H9 (cell line): Measurements from ENCODE around the gene TMEM163. TPM values are rescaled to one million over a fixed set of nuclear protein-coding genes. Genes with fewer than 3 reads are reported as not detected.

Experiments
- DNase-seq: peaks from one replicate; pipeline ENCODE4 v3.0.0-alpha.2; 2017
- H2AFZ ChIP-seq: one replicate; pipeline ENCODE4 v1.6.1; 2013; ENCODE audit warnings: mild to moderate bottlenecking, low read length, control low read depth, moderate library complexity
- H2AK5ac ChIP-seq: 2 replicates; pipeline ENCODE4 v1.6.1; 2013; ENCODE audit warnings: low read length, control low read depth, mixed read lengths; ENCODE audit not compliant: insufficient read length
- H2BK120ac ChIP-seq: one replicate; pipeline ENCODE4 v1.6.1; 2013; ENCODE audit warnings: low read depth, mild to moderate bottlenecking, low read length, control low read depth, inconsistent platforms; ENCODE audit not compliant: poor library complexity, severe bottlenecking
- H2BK12ac ChIP-seq: 2 replicates; pipeline ENCODE4 v1.6.1; 2013; ENCODE audit warnings: low read length, control low read depth, mixed read lengths, low read depth; ENCODE audit not compliant: insufficient read length
- H2BK15ac ChIP-seq: 2 replicates; pipeline ENCODE4 v1.6.1; 2013; ENCODE audit warnings: low read depth, low read length, control low read depth
- H2BK20ac ChIP-seq: one replicate; pipeline ENCODE4 v1.6.1; 2013; ENCODE audit warnings: low read depth, mild to moderate bottlenecking, low read length, control low read depth, inconsistent platforms; ENCODE audit not compliant: poor library complexity, severe bottlenecking
- H2BK5ac ChIP-seq: 2 replicates; pipeline ENCODE4 v1.6.1; 2013; ENCODE audit warnings: low read length, control low read depth, mixed read lengths; ENCODE audit not compliant: insufficient read length
- H3K14ac ChIP-seq: 2 replicates; pipeline ENCODE4 v1.6.1; 2013; ENCODE audit warnings: low read length, control low read depth; ENCODE audit not compliant: insufficient read depth
- H3K18ac ChIP-seq: 2 replicates; pipeline ENCODE4 v1.6.1; 2013; ENCODE audit warnings: low read depth, mild to moderate bottlenecking, mixed read lengths, low read length, control low read depth; ENCODE audit not compliant: insufficient read length
- H3K23ac ChIP-seq: 2 replicates; pipeline ENCODE4 v1.6.1; 2013; ENCODE audit warnings: low read length, control low read depth, mixed read lengths, low read depth; ENCODE audit not compliant: insufficient read length
- H3K23me2 ChIP-seq: 2 replicates; pipeline ENCODE4 v1.6.1; 2013; ENCODE audit warnings: low read depth, mild to moderate bottlenecking, mixed read lengths, low read length, control low read depth; ENCODE audit not compliant: insufficient read length, poor library complexity, severe bottlenecking
- H3K27ac ChIP-seq: 2 replicates; pipeline ENCODE4 v1.5.1; 2013; ENCODE audit warnings: low read length, control low read depth, mixed read lengths, low read depth; ENCODE audit not compliant: insufficient read length
- H3K27me3 ChIP-seq: 2 replicates; pipeline ENCODE4 v1.6.1; 2013; ENCODE audit warnings: low read length, control low read depth, inconsistent platforms; ENCODE audit not compliant: insufficient read depth
- H3K4ac ChIP-seq: 2 replicates; pipeline ENCODE4 v1.6.1; 2013; ENCODE audit warnings: low read depth, mild to moderate bottlenecking, control low read depth, inconsistent platforms, low read length, moderate library complexity
- H3K4me1 ChIP-seq: 2 replicates; pipeline ENCODE4 v1.6.1; 2013; ENCODE audit warnings: low read length, control low read depth, inconsistent platforms; ENCODE audit not compliant: insufficient read depth
- H3K4me2 ChIP-seq: 2 replicates; pipeline ENCODE4 v1.6.1; 2013; ENCODE audit warnings: low read length, control low read depth, mixed read lengths; ENCODE audit not compliant: insufficient read length, insufficient read depth
- H3K56ac ChIP-seq: 2 replicates; pipeline ENCODE4 v1.6.1; 2013; ENCODE audit warnings: low read depth, mild to moderate bottlenecking, mixed read lengths, low read length, control low read depth; ENCODE audit not compliant: insufficient read length
- H3K79me1 ChIP-seq: 2 replicates; pipeline ENCODE4 v1.6.1; 2013; ENCODE audit warnings: low read depth, mild to moderate bottlenecking, moderate library complexity, low read length, control low read depth, inconsistent platforms; ENCODE audit not compliant: insufficient read depth, poor library complexity, severe bottlenecking
- H3K79me2 ChIP-seq: 2 replicates; pipeline ENCODE4 v1.6.1; 2013; ENCODE audit warnings: low read length, control low read depth, inconsistent platforms; ENCODE audit not compliant: insufficient read depth
- H3K9ac ChIP-seq: 2 replicates; pipeline ENCODE4 v1.6.1; 2013; ENCODE audit warnings: low read length, control low read depth, mixed read lengths; ENCODE audit not compliant: insufficient read length; ENCODE audit errors: extremely low read depth
- H3K9me3 ChIP-seq: one replicate; pipeline ENCODE4 v1.6.1; 2013; ENCODE audit warnings: low read depth, low read length, inconsistent platforms; ENCODE audit not compliant: control insufficient read depth
- H3T11ph ChIP-seq: one replicate; pipeline ENCODE4 v1.6.1; 2013; ENCODE audit warnings: mild to moderate bottlenecking, low read length, control low read depth, inconsistent platforms
- H4K20me1 ChIP-seq: one replicate; pipeline ENCODE4 v1.6.1; 2013; ENCODE audit not compliant: control insufficient read depth, insufficient read length, insufficient read depth
- H4K5ac ChIP-seq: 2 replicates; pipeline ENCODE4 v1.6.1; 2013; ENCODE audit warnings: low read depth, mild to moderate bottlenecking, mixed read lengths, low read length, control low read depth; ENCODE audit not compliant: insufficient read length
- H4K8ac ChIP-seq: replicated peaks from 2 replicates; pipeline ENCODE4 v1.6.1; 2013; ENCODE audit warnings: low read length, control low read depth, mixed read lengths, low read depth; ENCODE audit not compliant: insufficient read length
- H4K91ac ChIP-seq: 2 replicates; pipeline ENCODE4 v1.6.1; 2013; ENCODE audit warnings: low read depth, mild to moderate bottlenecking, moderate library complexity, mixed read lengths, low read length, control low read depth; ENCODE audit not compliant: insufficient read length
- H3K27ac Mint-ChIP-seq, 3 experiments: 2 replicates in 2 of 3; 3 replicates in 1 of 3; pipeline ENCODE4 v1.8.0; 2020 to 2021; ENCODE audit warnings: mixed read lengths in 3 of 3, mild to moderate bottlenecking in 1 of 3, moderate library complexity in 1 of 3
- H3K27me3 Mint-ChIP-seq: 2 replicates; pipeline ENCODE4 v1.8.0; 2021; ENCODE audit warnings: low read depth, mild to moderate bottlenecking, moderate library complexity, mixed read lengths
- H3K36me3 Mint-ChIP-seq, 3 experiments: 2 replicates in 2 of 3; 3 replicates in 1 of 3; pipeline ENCODE4 v1.8.0; 2020 to 2021; ENCODE audit warnings: low read depth in 3 of 3, mixed read lengths in 3 of 3; ENCODE audit not compliant: insufficient read depth in 1 of 3
- H3K4me1 Mint-ChIP-seq, 2 experiments: 2 replicates each; pipeline ENCODE4 v1.8.0; 2020; ENCODE audit warnings: mixed read lengths in 2 of 2
- H3K4me3 Mint-ChIP-seq, 2 experiments: 2 replicates in 1 of 2; 3 replicates in 1 of 2; pipeline ENCODE4 v1.8.0; 2020 to 2021; ENCODE audit warnings: mild to moderate bottlenecking in 2 of 2, mixed read lengths in 2 of 2, moderate library complexity in 1 of 2
- H3K9me3 Mint-ChIP-seq, 2 experiments: 2 replicates in 1 of 2; 3 replicates in 1 of 2; pipeline ENCODE4 v1.8.0; 2020; ENCODE audit warnings: mild to moderate bottlenecking in 2 of 2, mixed read lengths in 2 of 2, moderate library complexity in 1 of 2
- WGBS: extraction: QIAGEN DNeasy Blood & Tissue Kit; methylation state at CpG from one replicate; pipeline ENCODE4 v1.1.7; 2013; ENCODE audit warnings: missing lambda C conversion rate, low lambda C conversion rate, mixed read lengths; ENCODE audit not compliant: insufficient read length; ENCODE audit errors: extremely low coverage; 5-methylcytosine and 5-hydroxymethylcytosine counted together
- total RNA-seq: library from RNA; stranded (reverse); gene quantifications from 2 replicates; pipeline ENCODE4 v1.2.1, GENCODE V29; 2021
- TF ChIP-seq, protein P1 (sequence below): fragments of 200-600 bp; sonication (generic); conservative IDR thresholded peaks from 3 replicates; pipeline ENCODE4 v1.8.0; 2021; ENCODE audit warnings: antibody characterized with exemption, mild to moderate bottlenecking

TMEM163 gene
- total RNA-seq, 1 experiment from 2014 or later: 0.39 TPM

DNA sequence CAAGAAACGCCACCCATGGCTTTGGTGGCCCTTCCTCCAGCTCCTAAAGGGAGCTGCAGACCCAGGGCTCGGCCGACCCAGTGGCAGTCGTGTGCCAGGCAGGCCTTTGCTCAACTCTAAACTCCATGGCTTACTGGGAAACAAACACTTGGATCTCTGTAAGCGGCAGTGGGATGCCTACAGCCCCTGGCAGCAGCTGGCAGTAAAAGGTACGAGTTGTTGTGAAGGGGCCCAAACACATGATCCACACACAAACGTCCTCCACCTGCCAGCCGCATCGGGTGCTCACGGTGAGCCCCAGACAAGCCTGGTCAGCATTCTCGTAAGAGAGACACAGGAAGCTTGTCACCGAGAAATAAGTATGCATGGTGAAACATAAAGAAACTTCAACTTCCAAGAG is 250.0 kb downstream of the TMEM163 start:
- Mint-ChIP-seq H3K27me3 (peaks cover 3% of the 10 kb centered on the region), H3K36me3 (no peaks in the 10 kb centered on the region; a peak in 2 of 7 replicates), H3K9me3 (peaks cover 0 to 8% of the 10 kb centered on the region in 2 experiments; a peak in 1 of 5 replicates), H3K4me1 (peaks cover 2 to 4% of the 10 kb centered on the region in 2 experiments; a peak in 1 of 4 replicates), H3K4me3 (no peak overlapping the region), H3K27ac (no peak overlapping the region)
- no peak for DNase-seq
- no peak overlapping the region for H3K14ac ChIP-seq
- no peak overlapping the region for H3K23ac ChIP-seq
- H4K91ac ChIP-seq: no peak overlapping the region
- no peak overlapping the region for H3K9ac ChIP-seq
- no peak overlapping the region for H2BK120ac ChIP-seq
- H2BK15ac ChIP-seq: no peak overlapping the region
- no peak overlapping the region for H2AK5ac ChIP-seq
- H3K18ac ChIP-seq: no peak overlapping the region
- no peak overlapping the region for H4K8ac ChIP-seq
- H2BK20ac ChIP-seq: no peak overlapping the region
- H2BK12ac ChIP-seq: no peak overlapping the region
- H3K9me3 ChIP-seq: no peaks in the 10 kb centered on the region
- H3K4me1 ChIP-seq: no peaks in the 10 kb centered on the region
- H3K4me2 ChIP-seq: no peak overlapping the region
- H3K27me3 ChIP-seq: no peaks in the 10 kb centered on the region
- H3K23me2 ChIP-seq: no peaks in the 10 kb centered on the region
- no peak overlapping the region for H4K5ac ChIP-seq
- H3T11ph ChIP-seq: no peak overlapping the region
- no peaks in the 10 kb centered on the region for H3K79me2 ChIP-seq
- no peak overlapping the region for H3K56ac ChIP-seq
- no peak overlapping the region for H2AFZ ChIP-seq
- TF ChIP-seq, protein P1, sequence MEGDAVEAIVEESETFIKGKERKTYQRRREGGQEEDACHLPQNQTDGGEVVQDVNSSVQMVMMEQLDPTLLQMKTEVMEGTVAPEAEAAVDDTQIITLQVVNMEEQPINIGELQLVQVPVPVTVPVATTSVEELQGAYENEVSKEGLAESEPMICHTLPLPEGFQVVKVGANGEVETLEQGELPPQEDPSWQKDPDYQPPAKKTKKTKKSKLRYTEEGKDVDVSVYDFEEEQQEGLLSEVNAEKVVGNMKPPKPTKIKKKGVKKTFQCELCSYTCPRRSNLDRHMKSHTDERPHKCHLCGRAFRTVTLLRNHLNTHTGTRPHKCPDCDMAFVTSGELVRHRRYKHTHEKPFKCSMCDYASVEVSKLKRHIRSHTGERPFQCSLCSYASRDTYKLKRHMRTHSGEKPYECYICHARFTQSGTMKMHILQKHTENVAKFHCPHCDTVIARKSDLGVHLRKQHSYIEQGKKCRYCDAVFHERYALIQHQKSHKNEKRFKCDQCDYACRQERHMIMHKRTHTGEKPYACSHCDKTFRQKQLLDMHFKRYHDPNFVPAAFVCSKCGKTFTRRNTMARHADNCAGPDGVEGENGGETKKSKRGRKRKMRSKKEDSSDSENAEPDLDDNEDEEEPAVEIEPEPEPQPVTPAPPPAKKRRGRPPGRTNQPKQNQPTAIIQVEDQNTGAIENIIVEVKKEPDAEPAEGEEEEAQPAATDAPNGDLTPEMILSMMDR: no peak
- no peak overlapping the region for H2BK5ac ChIP-seq
- no CpG with 5 or more reads among the region's 12 CpGs for WGBS
- H3K27ac ChIP-seq: no peak overlapping the region
- no peaks in the 10 kb centered on the region for H4K20me1 ChIP-seq
- no peaks in the 10 kb centered on the region for H3K79me1 ChIP-seq
- no peak overlapping the region for H3K4ac ChIP-seq
